Measurements from ENCODE around the gene SIK2.

- TF ChIP-seq PATZ1 (CRISPR knock-in tag; IDR thresholded peaks at IDR 0.05; ENCODE audit: borderline replicate concordance): no peak
- TF ChIP-seq BACH2 (CRISPR knock-in tag; IDR thresholded peaks at IDR 0.05; ENCODE audit: borderline replicate concordance): no peak
- no peak for TF ChIP-seq GLIS3 (CRISPR knock-in tag; IDR thresholded peaks at IDR 0.05)
- TF ChIP-seq SNAI2 (CRISPR knock-in tag; IDR thresholded peaks at IDR 0.05): peak; percentile 65; the same call in 1 of the 2 replicates
- TF ChIP-seq, protein P1, sequence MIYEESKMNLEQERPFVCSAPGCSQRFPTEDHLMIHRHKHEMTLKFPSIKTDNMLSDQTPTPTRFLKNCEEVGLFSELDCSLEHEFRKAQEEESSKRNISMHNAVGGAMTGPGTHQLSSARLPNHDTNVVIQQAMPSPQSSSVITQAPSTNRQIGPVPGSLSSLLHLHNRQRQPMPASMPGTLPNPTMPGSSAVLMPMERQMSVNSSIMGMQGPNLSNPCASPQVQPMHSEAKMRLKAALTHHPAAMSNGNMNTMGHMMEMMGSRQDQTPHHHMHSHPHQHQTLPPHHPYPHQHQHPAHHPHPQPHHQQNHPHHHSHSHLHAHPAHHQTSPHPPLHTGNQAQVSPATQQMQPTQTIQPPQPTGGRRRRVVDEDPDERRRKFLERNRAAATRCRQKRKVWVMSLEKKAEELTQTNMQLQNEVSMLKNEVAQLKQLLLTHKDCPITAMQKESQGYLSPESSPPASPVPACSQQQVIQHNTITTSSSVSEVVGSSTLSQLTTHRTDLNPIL (CRISPR knock-in tag; IDR thresholded peaks at IDR 0.05; ENCODE audit: low read depth): peak; percentile 83
- no peak for TF ChIP-seq ZNF565 (CRISPR knock-in tag; conservative IDR thresholded peaks at IDR 0.05; ENCODE audit: low read depth)
- peak; percentile 90 for TF ChIP-seq ISL1 (CRISPR knock-in tag; IDR thresholded peaks at IDR 0.05)
- TF ChIP-seq CSRNP3 (CRISPR knock-in tag; IDR thresholded peaks at IDR 0.05): no peak
- no peak for TF ChIP-seq ZNF70 (CRISPR knock-in tag; IDR thresholded peaks at IDR 0.05)
- no peak for TF ChIP-seq POU6F1 (CRISPR knock-in tag; IDR thresholded peaks at IDR 0.05; ENCODE audit: borderline replicate concordance, low read depth)
Measured at GRCh38 chr11:111676878-111677585, 74.8 kb downstream of the SIK2 start.
